ENCODE measurements around the gene TAF3.
"Not testable (repeated sequence)": the region's sequence is repeated elsewhere in the genome, so short reads cannot be mapped to it uniquely, and the experiment has no call there.

The TAF3 gene

GRCh38 chr10:7818295-7819120, at the start of gene TAF3:
Gene TAF3 (plus strand): TSS chr10:7818505. CDS start chr10:7818710, 205 bp downstream.
- peak; percentile 91 for DNase-seq

- no peak for DNase-seq
These were observed 44.2 kb upstream of the TAF3 start for GRCh38 chr10:7773845-7774801.

- DNase-seq: no peak
These were observed 41.5 kb upstream of the TAF3 start for GRCh38 chr10:7776777-7777176.

GRCh38 chr10:7782194-7782593, 36.1 kb upstream of the TAF3 start:
- not testable (repeated sequence) for DNase-seq

DNA sequence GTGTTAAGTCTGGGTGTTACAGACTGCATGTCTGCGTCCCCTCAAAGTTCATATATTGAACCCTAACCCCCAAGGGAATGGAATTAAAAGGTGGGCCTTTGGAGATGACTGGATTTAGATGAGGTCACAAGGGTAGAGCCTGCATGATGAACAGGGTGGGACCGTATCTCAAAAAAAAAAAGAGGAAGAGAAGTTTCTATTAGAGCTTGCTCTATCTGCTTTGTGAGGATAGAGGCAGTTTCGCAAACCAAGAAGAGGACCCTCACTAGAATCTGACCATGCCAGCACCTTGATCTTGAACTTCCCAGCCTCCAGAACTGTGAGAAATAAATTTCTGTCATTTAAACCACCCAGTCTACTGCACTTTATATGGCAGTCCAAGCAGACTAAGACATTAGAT, 31.9 kb upstream of the TAF3 start:
- DNase-seq: no peak

DNA sequence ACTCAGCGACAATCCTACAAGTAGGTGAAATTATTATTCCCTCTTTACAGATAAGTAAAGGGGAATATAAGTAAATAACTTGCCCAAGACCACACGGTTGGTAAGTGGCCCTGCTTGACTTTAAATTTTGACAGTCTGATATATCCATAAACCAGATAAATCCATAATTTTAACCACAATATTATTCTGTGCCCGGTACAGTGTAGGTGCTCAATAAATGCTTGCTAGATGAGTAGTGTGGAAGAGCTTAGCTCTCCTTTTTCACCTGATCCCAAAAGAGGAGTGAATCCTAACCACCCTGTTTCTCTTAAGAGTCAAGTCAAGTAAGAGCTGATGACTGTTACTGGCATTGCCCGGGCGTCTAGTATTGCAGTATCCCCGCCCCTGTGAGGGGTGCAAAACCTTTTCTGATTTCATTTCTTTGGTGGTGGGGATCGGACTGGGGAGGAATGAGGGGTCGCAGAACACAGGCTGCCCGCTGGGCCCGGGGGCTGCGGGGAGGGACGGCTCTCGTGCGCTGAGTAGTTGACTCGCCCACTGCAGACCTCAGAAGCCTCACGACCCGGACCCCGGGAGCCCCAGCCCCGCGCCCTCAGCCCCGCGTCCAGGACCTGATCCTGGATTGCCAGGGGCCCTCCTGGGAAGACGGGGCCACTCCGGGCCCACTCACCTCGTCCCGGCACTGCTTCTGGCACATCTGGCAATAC, 31.0 kb upstream of the TAF3 start:
- no peak for DNase-seq

GRCh38 chr10:7787857-7788638, 30.3 kb upstream of the TAF3 start, which contains the start of the genes ATP5F1C and KIN:
Gene ATP5F1C (plus strand): TSS chr10:7788177. CDS start chr10:7788208, 31 bp downstream.
Gene KIN (minus strand): TSS chr10:7787993. CDS start chr10:7787933, 60 bp downstream.
- peak; percentile 99 for DNase-seq

- DNase-seq: no peak
These were observed 29.5 kb upstream of the TAF3 start for GRCh38 chr10:7788639-7789286.

DNA sequence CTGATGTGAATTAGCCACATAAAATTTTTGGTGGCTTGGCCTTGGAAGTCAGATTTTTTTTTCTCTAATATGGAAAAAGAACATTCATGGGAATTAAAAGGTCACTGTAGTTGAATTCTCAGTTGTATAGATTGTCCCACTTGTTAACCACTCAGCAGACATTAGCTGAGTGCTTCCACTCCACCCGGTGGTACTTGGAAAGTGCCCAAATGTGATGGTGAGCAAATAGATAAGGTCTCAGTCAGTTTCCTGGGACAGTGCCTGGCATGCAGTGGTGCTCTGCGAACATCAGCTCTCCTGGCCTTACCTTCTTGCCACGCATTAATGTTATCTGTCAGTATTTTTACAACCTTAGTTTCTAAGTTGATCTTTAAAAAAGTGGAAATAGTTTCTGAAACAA, 28.9 kb upstream of the TAF3 start:
- DNase-seq: no peak

- no peak for DNase-seq
These were observed 25.8 kb upstream of the TAF3 start for GRCh38 chr10:7792541-7792940.

DNA sequence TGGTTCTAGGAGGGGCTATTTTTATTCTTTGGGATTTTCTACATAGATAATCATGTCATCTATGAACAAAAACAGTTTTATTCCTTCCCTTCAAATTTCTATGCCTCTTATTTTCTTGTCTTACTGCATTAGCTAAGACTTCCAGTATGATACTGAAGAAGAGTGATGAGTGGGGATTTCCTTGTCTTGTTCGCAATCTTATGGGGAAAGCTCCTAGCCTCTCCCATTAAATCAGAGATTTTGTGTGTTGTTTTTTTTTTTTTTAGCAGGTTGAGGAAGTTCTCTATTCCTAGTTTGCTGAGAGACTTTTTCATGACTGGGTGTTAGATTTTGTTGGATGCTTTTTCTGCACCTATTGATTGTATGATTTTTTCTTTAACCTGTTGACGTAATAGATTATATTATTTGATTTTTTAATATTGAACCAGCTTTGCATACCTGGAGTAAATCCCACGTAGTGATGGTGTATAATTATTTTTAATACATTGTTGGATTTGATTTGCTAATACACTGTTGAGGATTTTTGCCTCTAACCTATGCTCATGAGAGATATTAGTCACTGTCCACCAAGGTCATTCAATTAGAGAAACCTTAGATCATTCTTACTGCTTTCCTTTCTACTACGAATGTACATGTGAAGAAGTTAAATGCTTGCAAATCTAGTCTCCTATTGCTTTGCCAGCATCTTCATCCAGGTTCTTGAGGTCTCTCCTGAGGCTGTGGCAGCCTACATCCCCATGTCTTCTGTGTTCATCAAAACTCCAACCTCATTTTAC, 23.9 kb upstream of the TAF3 start:
- no peak for DNase-seq

DNA sequence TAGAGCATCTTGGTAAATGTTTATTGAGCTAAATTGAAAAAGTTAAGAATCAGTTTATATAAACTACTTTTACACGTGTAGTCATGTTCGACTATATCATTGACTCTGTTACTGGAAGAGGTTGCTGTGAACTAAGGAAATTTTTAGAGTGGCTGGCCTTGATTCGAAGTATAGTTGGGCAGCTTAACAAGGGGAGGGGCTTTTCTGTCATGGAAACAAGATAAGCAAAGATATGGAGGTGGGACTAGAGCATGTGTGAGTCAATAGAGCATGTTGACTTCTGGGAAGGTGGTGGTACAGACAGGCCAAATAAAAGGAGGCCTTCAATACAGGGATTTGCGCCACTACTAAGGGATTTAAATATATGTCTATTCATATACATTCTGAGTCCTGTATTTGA, 22.7 kb upstream of the TAF3 start:
- DNase-seq: no peak

GRCh38 chr10:7797582-7797981, 20.7 kb upstream of the TAF3 start:
- no peak for DNase-seq

- DNase-seq: no peak
These were observed 15.7 kb upstream of the TAF3 start for GRCh38 chr10:7802606-7803005.

GRCh38 chr10:7804216-7804615, 14.1 kb upstream of the TAF3 start:
- DNase-seq: no peak

GRCh38 chr10:7804741-7805140, 13.6 kb upstream of the TAF3 start:
- no peak for DNase-seq

DNA sequence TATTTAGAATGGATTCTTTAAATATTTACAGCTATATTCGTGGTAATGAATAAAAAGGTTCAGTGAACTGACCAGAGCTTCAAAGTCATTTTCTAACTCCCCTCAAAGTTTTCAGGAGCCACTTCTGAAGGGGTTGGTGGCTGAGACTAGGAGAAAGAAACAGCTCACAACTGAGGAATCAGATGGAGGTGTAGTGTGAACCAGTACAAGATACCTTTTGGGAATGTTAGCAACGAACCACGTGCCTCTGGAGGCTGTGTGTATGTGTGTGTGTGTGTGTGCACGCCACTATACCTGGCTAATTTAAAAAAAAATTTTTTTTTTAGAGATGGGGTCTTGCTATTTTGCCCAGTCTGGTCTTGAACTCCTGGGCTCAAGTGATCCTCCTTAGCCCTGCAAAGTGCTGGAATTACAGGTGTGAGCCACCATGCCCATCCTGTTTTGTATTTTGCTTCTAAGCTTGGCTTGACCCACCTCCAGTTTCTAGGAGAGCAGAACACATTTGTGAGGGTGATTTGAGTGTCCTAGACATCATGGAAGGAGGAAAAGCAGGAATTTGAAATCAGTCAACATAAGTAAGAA, 9.5 kb upstream of the TAF3 start:
- no peak for DNase-seq

DNA sequence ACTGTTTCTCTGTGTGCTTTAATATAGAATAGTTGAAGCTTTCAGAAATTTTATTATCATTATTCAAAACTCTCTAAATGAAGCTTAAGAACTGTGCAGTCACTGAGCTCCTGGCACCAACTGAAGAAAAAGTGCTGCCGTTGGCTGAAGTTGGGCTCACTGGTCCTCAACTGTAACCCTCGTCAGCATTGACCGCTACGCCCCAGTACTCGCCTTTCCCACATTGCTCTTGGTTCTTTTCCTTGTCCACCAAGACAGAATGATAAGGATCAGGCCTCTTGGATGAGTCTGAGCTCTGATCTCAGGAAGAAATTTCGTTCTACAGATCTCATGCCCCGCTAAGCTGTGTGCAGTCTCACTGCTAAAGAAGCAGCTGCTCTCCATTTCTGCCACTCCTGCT, 7.9 kb upstream of the TAF3 start:
- DNase-seq: no peak

DNA sequence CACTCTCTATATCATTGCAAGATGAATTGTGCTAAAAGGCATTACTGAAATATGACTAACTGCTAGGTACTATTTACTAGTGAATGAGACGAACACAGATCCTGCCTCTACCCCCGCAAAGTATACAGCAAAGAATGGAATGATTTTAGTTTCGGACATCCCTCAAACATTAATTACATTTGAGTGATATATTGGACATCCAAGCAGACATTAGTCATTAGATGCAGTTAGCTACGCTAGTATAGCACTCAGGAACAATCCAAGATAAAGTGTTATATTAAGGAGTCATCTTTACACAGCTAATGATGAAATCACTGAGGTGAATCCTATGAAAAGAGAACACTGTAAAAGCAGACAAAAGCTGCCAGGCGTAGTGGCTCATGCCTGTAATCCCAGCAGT, 7.3 kb upstream of the TAF3 start:
- no peak for DNase-seq

GRCh38 chr10:7811743-7812142, 6.6 kb upstream of the TAF3 start:
- not testable (repeated sequence) for DNase-seq
